Renal cortex interstitium (tissue), 11 donors: ENCODE data around the gene KREMEN1. TPM values are rescaled to one million over a fixed set of nuclear protein-coding genes. Genes with fewer than 3 reads are reported as not detected.

ENCODE experiments used
- DNase-seq, 11 donors: peaks; one replicate each; pipeline ENCODE4 v3.0.0-alpha.2; 2013; ENCODE audit warnings: low read depth in 9 of 11, low spot score in 4 of 11; ENCODE audit errors: extremely low read depth in 1 of 11
- polyA plus RNA-seq, 3 donors: library from polyadenylated mRNA; unstranded; fragments of 120-200 nt; gene quantifications; one replicate each; pipeline ENCODE4 v1.2.1, GENCODE V29; 2013; ENCODE audit not compliant: insufficient read length in 3 of 3

The KREMEN1 gene
- polyA plus RNA-seq, 3 donors = 21.7 to 23.7 (median 23.3) TPM

GRCh38 chr22:29207243-29207550, 134.4 kb downstream of the KREMEN1 start:
- no peak for DNase-seq

DNA sequence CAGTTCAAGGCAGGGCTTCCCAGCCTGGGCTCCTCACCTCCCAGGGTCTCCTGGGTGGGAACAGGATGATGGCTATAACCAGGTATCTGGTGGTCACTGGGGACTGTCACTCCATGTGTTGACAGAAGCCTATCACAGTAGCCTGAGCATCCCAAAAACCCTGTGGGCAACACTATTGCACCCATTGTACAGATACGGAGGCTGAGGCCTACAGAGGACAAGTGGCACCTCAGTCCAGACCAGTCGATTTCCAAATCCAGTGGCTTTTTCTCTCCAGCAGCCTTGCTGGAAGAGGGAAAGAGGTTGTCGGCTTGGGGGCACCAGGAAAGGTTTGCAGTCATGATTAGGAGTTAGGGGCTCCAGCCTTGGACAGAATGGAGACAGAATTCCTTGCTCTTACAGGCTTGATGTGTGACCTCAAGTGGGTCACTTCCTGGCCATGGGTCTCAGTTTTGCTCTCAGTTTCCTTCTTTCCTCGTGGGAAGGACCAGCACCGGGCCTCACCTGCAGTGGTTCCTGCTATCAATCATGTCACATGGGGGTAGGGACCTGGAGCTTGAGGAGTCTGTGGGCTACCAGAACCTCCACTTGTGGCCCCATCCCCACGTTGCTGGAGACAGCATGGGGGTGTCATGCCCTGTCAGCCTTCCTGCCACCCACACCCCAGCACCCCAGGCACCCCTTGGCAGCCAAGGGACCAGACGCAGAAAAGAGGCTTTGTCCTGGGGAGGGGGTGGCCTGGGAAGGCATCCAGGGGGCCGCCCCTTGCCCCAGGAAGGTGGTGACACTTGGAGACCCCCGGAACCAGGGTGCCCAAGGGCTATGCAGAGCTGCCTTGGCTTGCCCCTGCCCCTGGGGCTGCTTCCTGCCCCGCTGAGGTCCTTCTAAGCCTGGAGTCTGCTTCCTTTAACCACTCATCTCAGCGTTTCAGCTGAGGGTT, 135.0 kb downstream of the KREMEN1 start:
- no peak for DNase-seq

- DNase-seq = no peak
These were observed 135.6 kb downstream of the KREMEN1 start for GRCh38 chr22:29208502-29208862.

- peak in 6 of 11 donors; percentile 59 to 88 (median 68) for DNase-seq
These were observed 136.2 kb downstream of the KREMEN1 start for GRCh38 chr22:29208879-29209623.

DNA sequence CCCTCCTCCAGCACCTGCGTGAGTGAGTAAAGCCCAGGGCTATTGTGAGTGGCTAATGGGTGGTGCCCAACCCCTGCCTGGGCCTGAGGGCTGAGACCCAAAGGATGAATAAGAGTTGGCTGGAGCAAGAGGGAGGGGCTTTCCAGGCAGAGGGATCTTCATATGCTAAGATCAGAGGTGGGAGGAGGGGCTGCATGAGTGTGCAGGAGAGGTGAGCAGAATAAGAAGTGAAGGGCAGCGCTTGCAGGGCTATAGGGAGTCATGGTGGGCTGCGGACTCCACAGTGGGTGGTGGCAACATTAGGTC, 136.7 kb downstream of the KREMEN1 start:
- no peak for DNase-seq

- no peak for DNase-seq
These were observed 138.2 kb downstream of the KREMEN1 start for GRCh38 chr22:29211066-29211465.

- no peak for DNase-seq
These were observed 138.6 kb downstream of the KREMEN1 start for GRCh38 chr22:29211466-29211865.

GRCh38 chr22:29212743-29213142, 139.9 kb downstream of the KREMEN1 start:
- no peak for DNase-seq

GRCh38 chr22:29213493-29213892, 140.7 kb downstream of the KREMEN1 start:
- DNase-seq = peak in 4 of 11 donors; percentile 39 to 56 (median 52)

- no peak for DNase-seq
These were observed 141.4 kb downstream of the KREMEN1 start for GRCh38 chr22:29214232-29214631.

DNA sequence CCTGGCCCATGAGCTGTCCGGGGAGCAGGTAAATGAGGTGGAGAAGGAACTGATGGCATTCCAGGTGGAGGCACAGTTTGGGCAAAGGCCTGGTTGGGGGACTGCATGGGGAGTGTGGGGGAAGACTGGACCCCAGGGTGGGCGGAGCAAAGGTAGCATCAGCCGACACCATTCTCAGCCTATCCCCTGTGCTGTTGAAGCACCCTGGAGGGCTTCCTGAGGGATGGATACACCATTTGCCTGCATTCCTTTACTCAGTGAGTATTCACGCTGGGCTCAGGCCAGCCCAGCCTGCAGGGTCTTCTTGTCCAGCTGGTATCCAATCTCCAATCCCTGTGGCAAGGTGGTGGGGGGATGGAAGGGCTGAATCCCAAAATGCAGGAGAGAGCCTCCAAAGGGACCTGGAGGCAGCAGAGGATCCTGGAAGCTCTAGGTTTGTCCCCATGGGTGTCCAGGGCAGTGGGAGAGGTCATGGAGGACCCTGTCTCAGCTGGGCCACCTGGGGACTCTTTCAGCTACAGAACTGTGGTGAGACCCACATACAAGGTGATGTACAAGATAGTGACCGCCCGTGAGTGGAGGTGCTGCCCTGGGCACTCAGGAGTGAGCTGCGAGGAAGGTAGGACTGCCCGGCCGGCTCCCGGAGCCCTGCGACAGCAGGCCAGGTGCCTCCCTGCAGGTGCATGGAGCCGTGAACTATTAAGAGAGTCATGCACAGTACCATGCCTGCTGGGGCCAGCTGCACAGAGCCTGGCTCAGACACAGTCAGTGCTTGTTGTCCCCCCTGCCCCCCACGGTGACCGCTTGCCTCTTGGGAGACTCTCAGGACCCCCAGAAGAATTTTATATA, 142.4 kb downstream of the KREMEN1 start:
- no peak for DNase-seq

DNA sequence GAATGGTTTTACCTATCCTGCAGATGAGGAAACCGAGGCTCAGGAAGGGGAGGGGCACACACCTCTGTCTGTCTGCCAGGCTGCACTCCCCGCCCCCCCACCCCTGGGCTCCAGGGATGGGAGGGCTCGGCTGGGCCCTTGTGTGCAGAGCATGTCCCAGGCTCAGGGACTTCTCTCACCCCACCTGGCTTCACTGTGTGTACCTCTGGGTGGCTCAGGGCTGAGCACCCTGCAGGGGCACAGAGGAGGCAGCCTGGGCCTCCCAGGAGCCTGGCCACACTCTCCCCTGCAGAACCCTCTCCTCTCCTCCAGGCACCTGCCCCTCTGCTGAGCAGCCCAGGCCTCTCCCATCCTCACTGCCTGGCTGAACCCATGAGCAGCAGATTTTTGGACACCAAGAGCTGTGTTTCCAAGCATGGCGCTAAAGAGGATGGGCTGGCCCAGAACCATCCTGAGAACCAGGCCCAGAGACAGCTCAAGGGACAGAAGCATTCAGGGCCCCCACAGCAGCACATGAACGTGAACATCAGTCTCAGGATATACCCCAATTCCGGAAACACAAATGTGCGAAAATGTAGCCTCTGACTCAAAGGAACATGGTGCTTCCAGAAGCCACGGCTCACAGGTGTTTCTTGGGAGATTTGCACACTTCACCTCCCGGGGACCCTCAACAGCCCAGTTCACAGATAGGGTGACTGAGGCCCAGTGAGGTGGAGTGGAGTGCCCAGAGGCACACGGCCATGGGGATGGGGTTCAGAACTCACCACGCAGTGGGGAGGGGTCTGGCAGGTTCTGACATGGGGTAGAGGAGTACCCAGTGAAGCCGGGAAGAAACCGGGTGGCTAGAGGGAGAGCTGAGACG, 143.4 kb downstream of the KREMEN1 start:
- no peak for DNase-seq

DNA sequence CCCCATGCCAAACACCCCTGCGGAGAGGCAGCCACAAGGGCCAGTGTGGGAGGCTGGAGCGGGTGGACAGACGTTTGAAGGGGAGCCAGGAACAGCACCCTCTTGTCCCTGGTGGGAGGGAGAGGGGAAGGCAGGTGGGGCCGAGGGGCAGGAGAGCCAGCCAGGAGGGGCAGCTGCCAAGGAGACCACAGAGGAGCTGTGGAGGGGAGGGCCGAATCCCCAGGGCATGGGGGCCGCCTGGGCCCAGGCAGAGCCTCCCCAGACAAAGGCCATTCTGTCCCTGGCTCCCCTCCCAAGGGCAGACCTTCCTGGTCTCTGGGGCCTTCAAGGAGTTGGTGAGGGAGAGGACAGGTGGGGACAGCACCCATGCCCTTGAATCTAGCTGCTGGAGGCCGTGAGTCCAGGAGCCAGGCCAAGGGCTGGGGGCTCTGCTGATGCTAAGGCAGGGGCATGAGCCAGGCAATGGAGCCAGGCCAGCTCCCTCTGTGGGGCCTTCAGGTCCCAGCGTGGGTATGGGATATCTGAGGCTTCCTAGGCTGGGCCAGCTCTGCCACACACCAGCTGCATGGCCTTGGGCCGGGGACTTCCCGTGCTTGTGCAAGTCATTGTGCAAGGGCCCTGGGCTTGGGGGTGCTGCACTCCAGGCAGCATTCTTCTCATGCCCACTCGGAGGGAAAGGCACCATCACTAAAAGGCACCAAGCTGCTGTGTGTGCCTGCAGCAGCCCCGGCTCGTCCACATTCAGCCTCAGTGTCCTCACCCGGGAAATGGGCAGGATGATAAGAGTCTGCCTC, 144.2 kb downstream of the KREMEN1 start:
- no peak for DNase-seq

Other genes starting within 250 kb of the KREMEN1 start
- gene ZNRF3, start 189.5 kb upstream of the KREMEN1 start, polyA plus RNA-seq = 10 to 100 TPM; 29.0 to 33.6 (median 29.6) TPM
- 1 to 10 TPM; 1.3 to 1.8 (median 1.7) TPM for gene C22orf31, start 11.2 kb upstream of the KREMEN1 start, polyA plus RNA-seq
- gene EMID1, start 132.9 kb downstream of the KREMEN1 start, polyA plus RNA-seq = 100 to 1,000 TPM in 1 of 3 donors, 10 to 100 TPM in 2; 59.9 to 106 (median 88.8) TPM
- 10 to 100 TPM; 21.4 to 35.0 (median 32.4) TPM for gene RHBDD3, start 194.9 kb downstream of the KREMEN1 start, polyA plus RNA-seq
- 100 to 1,000 TPM; 340 to 350 (median 343) TPM for gene EWSR1, start 195.2 kb downstream of the KREMEN1 start, polyA plus RNA-seq
- 1 to 10 TPM; 5.5 to 9.1 (median 7.3) TPM for gene GAS2L1, start 233.6 kb downstream of the KREMEN1 start, polyA plus RNA-seq
- gene RASL10A, start 242.7 kb downstream of the KREMEN1 start, polyA plus RNA-seq = under 1 TPM; 0.12 to 0.32 (median 0.20) TPM